Tibial artery (tissue), 4 donors: ENCODE data around the gene RBM4.

Source experiments
- DNase-seq, 2 donors: peaks; one replicate each; pipeline ENCODE4 v3.0.0-alpha.2; 2019
- H3K27ac ChIP-seq, 2 donors: fragments of 200-600 bp; sonication (generic) in 1 of 2; 1 replicate in 1 of 2; 2 replicates in 1 of 2; pipeline ENCODE4 v1.5.1; 2018 to 2019; ENCODE audit warnings: mild to moderate bottlenecking in 1 of 2
- H3K27me3 ChIP-seq, 2 donors: fragments of 200-600 bp; sonication (generic) in 1 of 2; one replicate each; pipeline versions ENCODE4 v1.5.1 to v1.6.0; 2016 to 2019
- H3K36me3 ChIP-seq, 3 donors: fragments of 200-600 bp; sonication (generic) in 2 of 3; one replicate each; pipeline ENCODE4 v1.5.1; 2016 to 2019; ENCODE audit warnings: mild to moderate bottlenecking in 2 of 3
- H3K4me1 ChIP-seq, 4 donors: fragments of 200-600 bp; sonication (generic) in 2 of 4; 1 replicate in 3 of 4; 2 replicates in 1 of 4; pipeline ENCODE4 v1.5.1; 2016 to 2019
- H3K4me3 ChIP-seq, 2 donors: fragments of 200-600 bp; sonication (generic) in 1 of 2; 1 replicate in 1 of 2; 2 replicates in 1 of 2; pipeline ENCODE4 v1.5.1; 2018 to 2019; ENCODE audit warnings: mild to moderate bottlenecking in 2 of 2
- H3K9me3 ChIP-seq, 3 donors: fragments of 200-600 bp; sonication (generic) in 1 of 3; one replicate each; pipeline ENCODE4 v1.5.1; 2016 to 2019
- CTCF ChIP-seq, 2 experiments: fragments of 200-600 bp in 1 of 2; fragments of 450-650 bp in 1 of 2; IDR thresholded peaks; one replicate each; pipeline ENCODE4 v1.5.1; 2017 to 2019; ENCODE audit warnings: antibody characterized with exemption in 2 of 2, mild to moderate bottlenecking in 1 of 2, moderate library complexity in 1 of 2
- intact Hi-C: fragments of 100-400 bp; cut with DNase I; formaldehyde crosslinking; loops from one replicate; pipeline ENCODE4 v1.15.0; 2023; ENCODE audit warnings: low total_unique reads

RBM4 gene

GRCh38 chr11:66646828-66647227 lies 8.3 kb downstream of the RBM4 start:
- no peak for DNase-seq
- Histone ChIP-seq H3K27ac (no peak overlapping the region), H3K4me3 (no peak overlapping the region), H3K9me3 (no peaks in the 10 kb centered on the region), H3K36me3 (peaks cover 59 to 91% (median 74%) of the 10 kb centered on the region in 3 donors), H3K4me1 (peaks cover 0 to 58% (median 39%) of the 10 kb centered on the region in 4 donors), H3K27me3 (no peaks in the 10 kb centered on the region)
- intact Hi-C loops = no loop called here
- no peak for TF ChIP-seq CTCF (IDR thresholded peaks at IDR 0.05)

GRCh38 chr11:66649903-66650302 lies 11.4 kb downstream of the RBM4 start:
- Histone ChIP-seq H3K36me3 (peaks cover 51 to 89% (median 70%) of the 10 kb centered on the region in 3 donors), H3K4me3 (no peak overlapping the region), H3K27ac (no peak overlapping the region), H3K9me3 (no peaks in the 10 kb centered on the region), H3K4me1 (peaks cover 0 to 27% (median 14%) of the 10 kb centered on the region in 4 donors), H3K27me3 (no peaks in the 10 kb centered on the region)
- no peak for TF ChIP-seq CTCF (IDR thresholded peaks at IDR 0.05)
- intact Hi-C loops = no loop called here
- no peak for DNase-seq

GRCh38 chr11:66651016-66651415 lies 12.5 kb downstream of the RBM4 start:
- no peak for TF ChIP-seq CTCF (IDR thresholded peaks at IDR 0.05)
- Histone ChIP-seq H3K36me3 (peaks cover 46 to 89% (median 67%) of the 10 kb centered on the region in 3 donors), H3K9me3 (no peaks in the 10 kb centered on the region), H3K4me1 (peaks cover 0 to 16% (median 6%) of the 10 kb centered on the region in 4 donors), H3K27me3 (no peaks in the 10 kb centered on the region), H3K27ac (no peak overlapping the region), H3K4me3 (no peak overlapping the region)
- intact Hi-C loops = no loop called here
- DNase-seq = no peak

GRCh38 chr11:66652651-66653050 lies 14.1 kb downstream of the RBM4 start:
- intact Hi-C loops = no loop called here
- H3K4me1 ChIP-seq = peaks cover 0 to 5% (median 2%) of the 10 kb centered on the region in 4 donors
- no peak for TF ChIP-seq CTCF (IDR thresholded peaks at IDR 0.05)
- H3K4me3 ChIP-seq = no peak overlapping the region
- H3K27ac ChIP-seq = no peak overlapping the region
- peaks cover 35 to 87% (median 57%) of the 10 kb centered on the region in 3 donors for H3K36me3 ChIP-seq
- no peaks in the 10 kb centered on the region for H3K9me3 ChIP-seq
- no peaks in the 10 kb centered on the region for H3K27me3 ChIP-seq
- no peak for DNase-seq

- intact Hi-C loops = no loop called here
- Histone ChIP-seq H3K27me3 (no peaks in the 10 kb centered on the region), H3K4me3 (no peak overlapping the region), H3K27ac (no peak overlapping the region), H3K4me1 (peaks cover 0 to 5% (median 2%) of the 10 kb centered on the region in 4 donors), H3K9me3 (no peaks in the 10 kb centered on the region), H3K36me3 (peaks cover 31 to 87% (median 57%) of the 10 kb centered on the region in 3 donors)
- DNase-seq = no peak
- no peak for TF ChIP-seq CTCF (IDR thresholded peaks at IDR 0.05)
Measured at GRCh38 chr11:66653123-66653522, 14.6 kb downstream of the RBM4 start.

GRCh38 chr11:66659763-66660162 lies 21.3 kb downstream of the RBM4 start:
- peaks cover 16 to 87% (median 31%) of the 10 kb centered on the region in 3 donors for H3K36me3 ChIP-seq

More at GRCh38 chr11:66659763-66660162, 21.3 kb downstream of the RBM4 start:
- no peaks in the 10 kb centered on the region for H3K27me3 ChIP-seq
- no peak overlapping the region for H3K4me3 ChIP-seq
- no peak for DNase-seq
- intact Hi-C loops = no loop called here
- no peaks in the 10 kb centered on the region for H3K9me3 ChIP-seq
- H3K27ac ChIP-seq = no peak overlapping the region
- no peak for TF ChIP-seq CTCF (IDR thresholded peaks at IDR 0.05)
- no peaks in the 10 kb centered on the region for H3K4me1 ChIP-seq
